SK-N-SH (cell line): Measurements from ENCODE around the gene PRG2. TPM values are rescaled to one million over a fixed set of nuclear protein-coding genes. Genes with fewer than 3 reads are reported as not detected.

Experiments
- CTCF ChIA-PET: fragments of 300-600, 350-600 bp; formaldehyde crosslinking; extraction: SDS; loops from one replicate; lab custom pipeline; 2021; lab: Yijun Ruan, JAX
- POLR2A ChIA-PET: fragments of 350-600 bp; sonication (Branson Sonifier 250); formaldehyde crosslinking; extraction: SDS; loops from one replicate; lab custom pipeline; 2020; ENCODE audit warnings: antibody characterized with exemption, inconsistent platforms; lab: Yijun Ruan, JAX
- DNase-seq: peaks from one replicate; pipeline ENCODE4 v3.0.0; 2012
- H2AFZ ChIP-seq: fragments of 200-600 bp; sonication (generic); 2 replicates; pipeline ENCODE4 v1.8.1; 2016; ENCODE audit warnings: antibody characterized with exemption, mild to moderate bottlenecking, low read depth
- H3F3A ChIP-seq: fragments of 200-600 bp; sonication (generic); replicated peaks from 2 replicates; pipeline ENCODE3; 2016; ENCODE audit warnings: antibody characterized with exemption, mild to moderate bottlenecking; ENCODE audit not compliant: insufficient read depth
- H3K27ac ChIP-seq, 2 experiments: fragments of 200-500 bp in 1 of 2; fragments of 200-600 bp in 1 of 2; sonication (Bioruptor generic) in 1 of 2; sonication (generic), shearing (Covaris generic) in 1 of 2; 2 replicates each; pipeline versions ENCODE4 v1.5.1 to v1.6.1; 2014 to 2016; ENCODE audit warnings: low read depth in 2 of 2, inconsistent platforms in 1 of 2, low read length in 1 of 2, mild to moderate bottlenecking in 1 of 2, mixed read lengths in 1 of 2
- H3K27me3 ChIP-seq: fragments of 200-600 bp; sonication (generic), shearing (Covaris generic); 2 replicates; pipeline ENCODE4 v1.6.1; 2016; ENCODE audit warnings: mixed run types; ENCODE audit not compliant: insufficient read depth
- H3K36me3 ChIP-seq, 2 experiments: fragments of 200-500 bp in 1 of 2; fragments of 200-600 bp in 1 of 2; sonication (Bioruptor generic) in 1 of 2; sonication (generic) in 1 of 2; replicated peaks in 1 of 2; 2 replicates each; pipeline versions ENCODE3 to v1.5.1; 2014 to 2016; ENCODE audit warnings: low read length in 1 of 2, mild to moderate bottlenecking in 1 of 2; ENCODE audit not compliant: insufficient read depth in 2 of 2, control insufficient read depth in 1 of 2
- H3K4me1 ChIP-seq, 2 experiments: fragments of 200-500 bp in 1 of 2; fragments of 200-600 bp in 1 of 2; sonication (Bioruptor generic) in 1 of 2; sonication (generic), shearing (Covaris generic) in 1 of 2; 2 replicates each; pipeline versions ENCODE4 v1.5.1 to v1.6.1; 2014 to 2016; ENCODE audit warnings: low read depth in 1 of 2, low read length in 1 of 2, mixed run types in 1 of 2; ENCODE audit not compliant: insufficient read depth in 2 of 2, control insufficient read depth in 1 of 2
- H3K4me2 ChIP-seq: fragments of 200-600 bp; sonication (generic), shearing (Covaris generic); 2 replicates; pipeline ENCODE4 v1.6.1; 2017; ENCODE audit warnings: mixed run types
- H3K4me3 ChIP-seq, 2 experiments: fragments of 200-500 bp in 1 of 2; fragments of 200-600 bp in 1 of 2; sonication (Bioruptor generic) in 1 of 2; sonication (generic), shearing (Covaris generic) in 1 of 2; 2 replicates each; pipeline versions ENCODE4 v1.5.1 to v1.8.1; 2014 to 2016; ENCODE audit warnings: low read depth in 2 of 2, inconsistent platforms in 1 of 2, low read length in 1 of 2, mild to moderate bottlenecking in 1 of 2, mixed read lengths in 1 of 2, moderate library complexity in 1 of 2
- H3K79me2 ChIP-seq: fragments of 200-600 bp; sonication (generic); 2 replicates; pipeline ENCODE4 v1.8.1; 2017; ENCODE audit warnings: mild to moderate bottlenecking; ENCODE audit not compliant: insufficient read depth
- H3K9ac ChIP-seq: fragments of 200-600 bp; sonication (generic); 2 replicates; pipeline ENCODE4 v1.6.1; 2017; ENCODE audit warnings: mixed run types
- H3K9me2 ChIP-seq: fragments of 200-600 bp; sonication (generic); 2 replicates; pipeline ENCODE4 v1.6.1; 2017; ENCODE audit warnings: mixed run types
- H3K9me3 ChIP-seq: fragments of 200-600 bp; sonication (generic); 2 replicates; pipeline ENCODE4 v1.6.1; 2017; ENCODE audit warnings: mixed run types, mild to moderate bottlenecking, moderate library complexity
- H4K20me1 ChIP-seq: fragments of 200-600 bp; sonication (generic); 2 replicates; pipeline ENCODE4 v1.6.1; 2017; ENCODE audit warnings: mild to moderate bottlenecking, mixed run types; ENCODE audit not compliant: insufficient read depth
- CHD2 ChIP-seq: fragments of 150-350 bp; IDR thresholded peaks from 2 replicates; pipeline ENCODE4 v1.6.1; 2018; ENCODE audit warnings: low read length; ENCODE audit not compliant: partially characterized antibody
- ELF1 ChIP-seq: IDR thresholded peaks from 2 replicates; pipeline ENCODE4 v1.4.0; 2012
- EZH2phosphoT487 ChIP-seq: fragments of 200-600 bp; sonication (generic); IDR thresholded peaks from 2 replicates; pipeline ENCODE4 v1.6.1; 2017; ENCODE audit warnings: low read depth, mixed run types, mild to moderate bottlenecking, antibody characterized with exemption, moderate library complexity, borderline replicate concordance
- FOSL2 ChIP-seq: IDR thresholded peaks from 2 replicates; pipeline ENCODE4 v1.4.0; 2012; ENCODE audit warnings: low read depth, mild to moderate bottlenecking, moderate library complexity, borderline replicate concordance
- FOXJ3 ChIP-seq: sonication (generic); formaldehyde crosslinking; IDR thresholded peaks from 2 replicates; pipeline ENCODE4 v1.5.1; 2020; ENCODE audit warnings: mild to moderate bottlenecking, missing genetic modification reagents
- FOXM1 ChIP-seq: IDR thresholded peaks from 2 replicates; pipeline ENCODE4 v1.4.0; 2012; ENCODE audit warnings: low read depth, mild to moderate bottlenecking
- GABPA ChIP-seq: IDR thresholded peaks from 2 replicates; pipeline ENCODE4 v1.4.0; 2012; ENCODE audit warnings: low read depth, mild to moderate bottlenecking
- JUND ChIP-seq: IDR thresholded peaks from 2 replicates; pipeline ENCODE4 v1.4.0; 2012
- MEF2A ChIP-seq: IDR thresholded peaks from 2 replicates; pipeline ENCODE4 v1.4.0; 2012; ENCODE audit warnings: low read depth, borderline replicate concordance
- MXI1 ChIP-seq: IDR thresholded peaks from 2 replicates; pipeline ENCODE4 v1.6.1; 2012; ENCODE audit warnings: mild to moderate bottlenecking, low read depth, low read length, improper control_type of control experiment
- PBX3 ChIP-seq: IDR thresholded peaks from 2 replicates; pipeline ENCODE4; 2012
- POLR2AphosphoS5 ChIP-seq: IDR thresholded peaks from 2 replicates; pipeline ENCODE4 v1.6.1; 2012; ENCODE audit warnings: low read depth, low read length
- RAD21 ChIP-seq: IDR thresholded peaks from 2 replicates; pipeline ENCODE4 v1.6.1; 2012; ENCODE audit warnings: mild to moderate bottlenecking, low read length
- RCOR1 ChIP-seq: fragments of 150-350 bp; IDR thresholded peaks from 2 replicates; pipeline ENCODE4 v1.6.1; 2017; ENCODE audit warnings: antibody characterized with exemption, low read length
- RFX5 ChIP-seq: IDR thresholded peaks from 2 replicates; pipeline ENCODE4 v1.6.1; 2012; ENCODE audit warnings: mild to moderate bottlenecking, improper control_type of control experiment, low read length
- SMC3 ChIP-seq: IDR thresholded peaks from 2 replicates; pipeline ENCODE4 v1.6.1; 2012; ENCODE audit warnings: low read depth, low read length, improper control_type of control experiment
- TAF1 ChIP-seq: IDR thresholded peaks from 2 replicates; pipeline ENCODE4 v1.6.1; 2012; ENCODE audit warnings: low read depth, mild to moderate bottlenecking, low read length, moderate library complexity, borderline replicate concordance
- USF2 ChIP-seq: fragments of 150-350 bp; IDR thresholded peaks from 2 replicates; pipeline ENCODE4 v1.6.1; 2017; ENCODE audit warnings: antibody characterized with exemption, low read length, low read depth, borderline replicate concordance
- WGBS: methylation state at CpG from one replicate; pipeline ENCODE4 v1.1.6; 2017; ENCODE audit warnings: low lambda C conversion rate; 5-methylcytosine and 5-hydroxymethylcytosine counted together
- polyA plus RNA-seq, 3 experiments: library from polyadenylated mRNA; depleted of rRNA; stranded (reverse); fragments of >200 nt; gene quantifications; 2 replicates each; pipeline ENCODE4 v1.2.3, GENCODE V29; 2012
- TF ChIP-seq, protein P1 (sequence below): IDR thresholded peaks from 2 replicates; pipeline ENCODE4 v1.4.0; 2012; ENCODE audit warnings: low read depth, borderline replicate concordance

Gene PRG2
- polyA plus RNA-seq, 1 of the 3 experiments (the other 2 are of a cell fraction) = not detected

GRCh38 chr11:57348052-57348451, 42.4 kb downstream of the PRG2 start:
- CTCF ChIA-PET = interaction anchor here (0.7 to 4.4 kb wide), 12 partner anchors 8 to 507 kb away, joined by 3 to 42 read pairs (median 4); partner anchors contain the start of genes P2RX3 and SLC43A1
- H3K4me3 ChIP-seq = no peak overlapping the region
- H3K27ac ChIP-seq = no peak overlapping the region
- no peak for TF ChIP-seq MEF2A
- no peak for TF ChIP-seq EZH2phosphoT487
- TF ChIP-seq JUND = no peak
- TF ChIP-seq, protein P1, sequence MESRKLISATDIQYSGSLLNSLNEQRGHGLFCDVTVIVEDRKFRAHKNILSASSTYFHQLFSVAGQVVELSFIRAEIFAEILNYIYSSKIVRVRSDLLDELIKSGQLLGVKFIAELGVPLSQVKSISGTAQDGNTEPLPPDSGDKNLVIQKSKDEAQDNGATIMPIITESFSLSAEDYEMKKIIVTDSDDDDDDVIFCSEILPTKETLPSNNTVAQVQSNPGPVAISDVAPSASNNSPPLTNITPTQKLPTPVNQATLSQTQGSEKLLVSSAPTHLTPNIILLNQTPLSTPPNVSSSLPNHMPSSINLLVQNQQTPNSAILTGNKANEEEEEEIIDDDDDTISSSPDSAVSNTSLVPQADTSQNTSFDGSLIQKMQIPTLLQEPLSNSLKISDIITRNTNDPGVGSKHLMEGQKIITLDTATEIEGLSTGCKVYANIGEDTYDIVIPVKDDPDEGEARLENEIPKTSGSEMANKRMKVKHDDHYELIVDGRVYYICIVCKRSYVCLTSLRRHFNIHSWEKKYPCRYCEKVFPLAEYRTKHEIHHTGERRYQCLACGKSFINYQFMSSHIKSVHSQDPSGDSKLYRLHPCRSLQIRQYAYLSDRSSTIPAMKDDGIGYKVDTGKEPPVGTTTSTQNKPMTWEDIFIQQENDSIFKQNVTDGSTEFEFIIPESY = no peak
- no peak for TF ChIP-seq FOXM1
- no peak for TF ChIP-seq GABPA
- no peak for TF ChIP-seq USF2
- no peak for TF ChIP-seq RFX5
- TF ChIP-seq PBX3 = no peak
- no peak for TF ChIP-seq POLR2AphosphoS5
- TF ChIP-seq RCOR1 = no peak
- no peak for TF ChIP-seq FOSL2
- TF ChIP-seq RAD21 = no peak
- TF ChIP-seq MXI1 = no peak
- TF ChIP-seq CHD2 = no peak
- TF ChIP-seq ELF1 = no peak
- no peak for TF ChIP-seq SMC3
- no peak for TF ChIP-seq TAF1
- TF ChIP-seq FOXJ3 (CRISPR knock-in tag) = no peak
- TF ChIP-seq, all 33 proteins: peak for 0
- Histone ChIP-seq H3F3A (no peaks in the 10 kb centered on the region), H3K4me2 (no peak overlapping the region), H3K9me2 (no peaks in the 10 kb centered on the region), H2AFZ (no peak overlapping the region), H3K4me1 (peaks cover 0 to 2% of the 10 kb centered on the region in 2 experiments; a peak in 1 of 4 replicates), H3K9ac (no peak overlapping the region), H3K27me3 (no peaks in the 10 kb centered on the region), H4K20me1 (no peaks in the 10 kb centered on the region), H3K36me3 (no peaks in the 10 kb centered on the region), H3K9me3 (no peaks in the 10 kb centered on the region), H3K79me2 (no peaks in the 10 kb centered on the region)
- WGBS = 78% methylated on average over 4 of the region's 7 CpGs
- no peak for DNase-seq
- POLR2A ChIA-PET = no interaction called here
